WI38 (cell line): ENCODE results near the gene PRDM1.

ENCODE experiments used
- H3K4me3 ChIP-seq: 2 replicates; pipeline ENCODE4 v1.5.1; 2011; ENCODE audit warnings: low read depth, mild to moderate bottlenecking, control low read depth, low read length
- CTCF ChIP-seq: IDR thresholded peaks from 2 replicates; pipeline ENCODE4 v1.5.1; 2012; ENCODE audit warnings: low read depth, mild to moderate bottlenecking, control low read depth, low read length

The PRDM1 gene

GRCh38 chr6:106108129-106108528 lies 22.0 kb downstream of the PRDM1 start:
- H3K4me3 ChIP-seq = no peak overlapping the region
- TF ChIP-seq CTCF = no peak

- no peak for TF ChIP-seq CTCF
- H3K4me3 ChIP-seq = no peak overlapping the region
Measured at GRCh38 chr6:106109029-106109428, 22.9 kb downstream of the PRDM1 start.

GRCh38 chr6:106110164-106110826 lies 24.2 kb downstream of the PRDM1 start:
- H3K4me3 ChIP-seq = no peak overlapping the region
- TF ChIP-seq CTCF = no peak

GRCh38 chr6:106112433-106112832 lies 26.3 kb downstream of the PRDM1 start:
- no peak overlapping the region for H3K4me3 ChIP-seq
- TF ChIP-seq CTCF = no peak

GRCh38 chr6:106113256-106113959 lies 27.3 kb downstream of the PRDM1 start:
- no peak overlapping the region for H3K4me3 ChIP-seq
- no peak for TF ChIP-seq CTCF

- TF ChIP-seq CTCF = no peak
- no peak overlapping the region for H3K4me3 ChIP-seq
Measured at GRCh38 chr6:106114492-106114891, 28.4 kb downstream of the PRDM1 start.

- no peak for TF ChIP-seq CTCF
- H3K4me3 ChIP-seq = no peak overlapping the region
Measured at GRCh38 chr6:106115286-106115685, 29.1 kb downstream of the PRDM1 start.
